Osteoblast (primary cell): ENCODE results near the gene GATAD2A. TPM values are rescaled to one million over a fixed set of nuclear protein-coding genes. Genes with fewer than 3 reads are reported as not detected.

Experiments used
- DNase-seq: peaks from one replicate; pipeline ENCODE4 v3.0.0; 2011; ENCODE audit warnings: low spot score, mixed read lengths; ENCODE audit not compliant: insufficient read length; ENCODE audit errors: missing footprints
- H2AFZ ChIP-seq: 2 replicates; pipeline ENCODE4 v1.6.0; 2011; ENCODE audit warnings: mild to moderate bottlenecking, low read length
- H3K27ac ChIP-seq: 2 replicates; pipeline ENCODE4 v1.5.1; 2011; ENCODE audit warnings: mild to moderate bottlenecking, low read depth, low read length, moderate library complexity
- H3K27me3 ChIP-seq: 2 replicates; pipeline ENCODE4 v1.6.0; 2012; ENCODE audit warnings: mild to moderate bottlenecking, control low read depth, inconsistent platforms, low read length, moderate library complexity; ENCODE audit not compliant: insufficient read depth
- H3K36me3 ChIP-seq: 2 replicates; pipeline ENCODE4 v1.5.1; 2011; ENCODE audit warnings: mild to moderate bottlenecking, low read length, control low read depth, moderate library complexity; ENCODE audit not compliant: insufficient read depth
- H3K4me1 ChIP-seq: 2 replicates; pipeline ENCODE4 v1.5.1; 2011; ENCODE audit warnings: mild to moderate bottlenecking, low read length, control low read depth, moderate library complexity; ENCODE audit not compliant: insufficient read depth
- H3K4me2 ChIP-seq: 2 replicates; pipeline ENCODE4 v1.6.0; 2011; ENCODE audit warnings: mild to moderate bottlenecking, low read length; ENCODE audit not compliant: insufficient read depth
- H3K4me3 ChIP-seq: fragments of 200-600 bp; sonication (generic); 3 replicates; pipeline ENCODE4 v1.5.1; 2012; ENCODE audit warnings: mild to moderate bottlenecking, low read length, inconsistent platforms; ENCODE audit not compliant: insufficient read depth
- H3K79me2 ChIP-seq: 2 replicates; pipeline ENCODE4 v1.6.0; 2012; ENCODE audit warnings: mild to moderate bottlenecking, low read length, control low read depth, inconsistent platforms; ENCODE audit not compliant: insufficient read depth
- H3K9me3 ChIP-seq: 2 replicates; pipeline ENCODE4 v1.5.1; 2011; ENCODE audit warnings: low read depth, low read length, control low read depth
- H4K20me1 ChIP-seq: 2 replicates; pipeline ENCODE4 v1.6.0; 2012; ENCODE audit warnings: mild to moderate bottlenecking, low read length, control low read depth; ENCODE audit not compliant: insufficient read depth
- CTCF ChIP-seq: IDR thresholded peaks from 2 replicates; pipeline ENCODE4 v1.5.1; 2011; ENCODE audit warnings: mild to moderate bottlenecking, low read depth, low read length, moderate library complexity; ENCODE audit errors: extremely low read depth
- total RNA-seq: library from RNA; depleted of rRNA; stranded (reverse); fragments of >200 nt; gene quantifications from 2 replicates; pipeline ENCODE4 v1.2.3, GENCODE V29; 2012

Gene GATAD2A
- total RNA-seq, 1 donor = 48.9 TPM

GRCh38 chr19:19514881-19515641 lies 109.6 kb downstream of the GATAD2A start, which contains the start of gene TSSK6:
Gene TSSK6 (minus strand): TSS chr19:19515548. CDS start chr19:19515427, 121 bp downstream.
- no peaks in the 10 kb centered on the region for H3K27me3 ChIP-seq
- peak within 1 kb of the TSS; percentile 77 for H3K27ac ChIP-seq
- peaks cover 8% of the 10 kb centered on the region for H4K20me1 ChIP-seq
- peaks cover 37% of the 10 kb centered on the region for H3K79me2 ChIP-seq
- H3K4me3 ChIP-seq = peak within 1 kb of the TSS; percentile 97
- H3K4me2 ChIP-seq = peak within 1 kb of the TSS; percentile 98
- peaks cover 11% of the 10 kb centered on the region for H3K36me3 ChIP-seq
- peaks cover 3% of the 10 kb centered on the region for H3K9me3 ChIP-seq
- peaks cover 12% of the 10 kb centered on the region for H3K4me1 ChIP-seq
- peak within 1 kb of the TSS; percentile 96 for H2AFZ ChIP-seq
- no peak for DNase-seq
- TF ChIP-seq CTCF = no peak

- TF ChIP-seq CTCF = peak; percentile 17
- Histone ChIP-seq H3K9me3 (peaks cover 3% of the 10 kb centered on the region), H3K79me2 (peaks cover 46% of the 10 kb centered on the region), H3K36me3 (peaks cover 19% of the 10 kb centered on the region), H3K4me1 (peaks cover 12% of the 10 kb centered on the region), H2AFZ (peak within 1 kb of the TSS; percentile 96), H3K27me3 (no peaks in the 10 kb centered on the region), H3K27ac (peak within 1 kb of the TSS; percentile 77), H3K4me2 (peak within 1 kb of the TSS; percentile 98), H3K4me3 (peak within 1 kb of the TSS; percentile 97), H4K20me1 (peaks cover 8% of the 10 kb centered on the region)
- DNase-seq = peak; percentile 98
Measured at GRCh38 chr19:19515642-19516519, 110.4 kb downstream of the GATAD2A start, which contains the start of gene NDUFA13. Gene NDUFA13 (plus strand): TSS chr19:19516225. CDS start chr19:19516239, 14 bp downstream.

- Histone ChIP-seq H3K4me1 (peaks cover 12% of the 10 kb centered on the region), H3K4me3 (peak overlapping the region; percentile 97), H4K20me1 (peaks cover 8% of the 10 kb centered on the region), H3K36me3 (peaks cover 20% of the 10 kb centered on the region), H3K79me2 (peaks cover 55% of the 10 kb centered on the region), H3K9me3 (peaks cover 3% of the 10 kb centered on the region), H3K27ac (no peak overlapping the region), H3K27me3 (no peaks in the 10 kb centered on the region), H3K4me2 (peak overlapping the region; percentile 98), H2AFZ (no peak overlapping the region)
- no peak for DNase-seq
- no peak for TF ChIP-seq CTCF
Measured at GRCh38 chr19:19517235-19517619, 111.8 kb downstream of the GATAD2A start.
